HG02678 (cell line): ENCODE measurements around the gene RXFP4.
A peak's percentile ranks its signal among the peaks of the same experiment; 100 is the strongest.
"Not testable (repeated sequence)": the region's sequence is repeated elsewhere in the genome, so short reads cannot be mapped to it uniquely, and the experiment has no call there.

Source experiments
- ATAC-seq: cut with Tn5 transposase; IDR thresholded peaks from one replicate; pipeline ENCODE4 v1.9.1; 2021; ENCODE audit warnings: mild to moderate bottlenecking, moderate library complexity; ENCODE audit not compliant: unreplicated experiment

The RXFP4 gene

DNA sequence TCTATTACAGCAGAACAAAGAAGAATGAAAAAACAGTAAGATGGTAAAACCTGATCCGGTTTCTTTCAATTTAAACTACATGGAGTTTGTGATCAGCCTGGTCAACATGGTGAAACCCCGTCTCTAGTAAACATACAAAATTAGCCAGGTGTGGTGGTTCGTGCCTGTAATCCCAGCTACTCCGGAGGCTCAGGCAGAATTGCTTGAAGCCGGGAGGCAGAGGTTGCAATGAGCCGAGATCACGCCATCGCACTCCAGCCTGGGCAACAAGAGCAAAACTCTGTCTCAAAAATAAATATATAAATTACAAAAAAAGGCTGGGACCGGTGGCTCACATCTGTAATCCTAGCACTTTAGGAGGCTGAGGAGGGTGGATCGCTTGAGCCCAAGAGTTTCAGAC, 10.7 kb upstream of the RXFP4 start:
- not testable (repeated sequence) for ATAC-seq

DNA sequence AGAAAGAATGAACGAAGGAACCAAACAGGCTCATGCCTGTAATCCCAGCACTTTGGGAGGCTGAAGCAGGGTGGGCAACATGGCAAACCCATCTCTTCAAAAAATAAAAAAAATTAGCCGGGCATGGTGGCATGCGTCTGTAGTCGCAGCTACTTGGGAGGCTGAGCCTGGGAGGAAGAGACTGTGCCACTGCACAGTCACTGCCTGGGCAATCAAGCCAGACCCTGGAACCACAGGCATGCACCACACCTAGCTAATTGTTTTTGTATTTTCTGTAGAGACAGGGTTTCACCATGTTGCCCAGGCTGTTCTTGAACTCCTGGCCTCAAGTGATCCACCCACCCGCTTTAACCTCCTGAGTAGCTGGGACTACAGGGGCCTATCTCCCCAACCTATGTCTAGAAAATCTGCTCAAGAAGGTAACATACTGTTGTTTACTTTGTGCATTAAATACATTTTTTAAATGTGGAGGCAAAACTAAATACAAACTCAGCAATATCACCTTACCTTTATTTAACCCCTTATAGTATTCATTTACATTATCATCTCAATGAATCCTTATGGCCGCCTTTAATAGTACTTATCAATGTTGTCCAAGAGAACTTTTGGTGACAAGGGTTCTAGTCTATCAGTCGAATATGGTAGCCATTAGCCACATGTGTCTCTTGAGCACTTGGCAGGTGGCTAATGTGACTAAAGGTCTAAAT, 10.0 kb upstream of the RXFP4 start:
- no peak for ATAC-seq

DNA sequence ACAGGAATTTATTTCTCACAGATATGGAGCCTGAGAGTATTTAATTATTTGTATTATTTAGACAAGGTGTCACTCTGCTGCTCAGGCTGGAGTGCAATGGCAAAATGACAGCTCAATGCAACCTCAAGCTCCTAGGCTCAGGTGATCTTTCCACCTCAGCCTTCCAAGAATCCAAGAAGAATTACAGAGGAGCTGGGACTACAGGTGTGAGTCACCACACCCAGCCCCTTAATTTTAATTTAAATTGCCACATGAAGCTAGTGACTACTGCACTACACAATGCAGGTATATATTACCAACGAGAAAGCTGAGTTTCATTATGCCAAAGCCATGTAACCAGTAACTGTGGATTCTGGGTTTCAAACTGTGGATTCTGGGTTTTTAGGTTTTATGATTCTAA, 9.4 kb upstream of the RXFP4 start:
- ATAC-seq: no peak

DNA sequence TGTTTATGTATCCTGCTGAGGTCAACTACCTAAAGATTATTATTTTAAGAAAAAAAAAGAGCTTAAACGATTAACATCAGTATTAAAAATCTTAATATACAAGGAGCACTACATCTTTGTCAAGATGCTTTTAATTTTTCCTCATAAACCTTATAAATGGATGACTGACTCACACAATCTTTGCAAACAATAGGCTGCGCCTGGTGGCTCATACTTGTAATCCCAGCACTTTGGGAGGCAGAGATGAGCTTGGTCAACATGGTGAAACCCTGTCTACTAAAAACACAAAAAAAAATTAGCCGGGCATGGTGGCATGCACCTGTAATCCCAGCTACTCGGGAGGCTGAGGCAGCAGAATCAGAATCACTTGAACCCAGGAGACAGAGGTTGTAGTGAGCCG, 9.0 kb upstream of the RXFP4 start:
- ATAC-seq: no peak

DNA sequence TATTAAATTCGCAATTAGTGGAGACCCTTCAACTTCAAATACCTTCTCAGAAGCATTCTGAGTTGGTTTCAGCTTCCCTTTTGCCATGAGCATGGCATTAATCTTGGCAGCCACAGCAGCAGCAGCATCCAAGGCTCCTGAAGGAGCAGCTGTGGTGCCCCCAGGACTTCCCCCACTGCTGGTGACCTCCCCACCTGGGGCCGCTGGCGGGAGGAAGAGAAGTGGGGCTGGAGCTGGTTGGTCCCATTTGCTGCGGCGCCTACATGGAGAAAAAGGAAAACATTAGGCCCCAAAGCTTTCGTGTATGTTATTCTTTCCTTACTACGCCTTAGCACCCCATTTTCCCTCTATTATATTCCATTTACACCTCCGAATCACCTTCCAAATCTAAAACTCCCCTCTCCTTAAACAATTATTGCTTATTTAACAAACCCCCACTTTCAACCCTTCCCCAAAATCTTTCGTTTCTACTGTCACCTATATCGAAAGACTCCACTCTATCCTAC, 7.8 kb upstream of the RXFP4 start:
- no peak for ATAC-seq

DNA sequence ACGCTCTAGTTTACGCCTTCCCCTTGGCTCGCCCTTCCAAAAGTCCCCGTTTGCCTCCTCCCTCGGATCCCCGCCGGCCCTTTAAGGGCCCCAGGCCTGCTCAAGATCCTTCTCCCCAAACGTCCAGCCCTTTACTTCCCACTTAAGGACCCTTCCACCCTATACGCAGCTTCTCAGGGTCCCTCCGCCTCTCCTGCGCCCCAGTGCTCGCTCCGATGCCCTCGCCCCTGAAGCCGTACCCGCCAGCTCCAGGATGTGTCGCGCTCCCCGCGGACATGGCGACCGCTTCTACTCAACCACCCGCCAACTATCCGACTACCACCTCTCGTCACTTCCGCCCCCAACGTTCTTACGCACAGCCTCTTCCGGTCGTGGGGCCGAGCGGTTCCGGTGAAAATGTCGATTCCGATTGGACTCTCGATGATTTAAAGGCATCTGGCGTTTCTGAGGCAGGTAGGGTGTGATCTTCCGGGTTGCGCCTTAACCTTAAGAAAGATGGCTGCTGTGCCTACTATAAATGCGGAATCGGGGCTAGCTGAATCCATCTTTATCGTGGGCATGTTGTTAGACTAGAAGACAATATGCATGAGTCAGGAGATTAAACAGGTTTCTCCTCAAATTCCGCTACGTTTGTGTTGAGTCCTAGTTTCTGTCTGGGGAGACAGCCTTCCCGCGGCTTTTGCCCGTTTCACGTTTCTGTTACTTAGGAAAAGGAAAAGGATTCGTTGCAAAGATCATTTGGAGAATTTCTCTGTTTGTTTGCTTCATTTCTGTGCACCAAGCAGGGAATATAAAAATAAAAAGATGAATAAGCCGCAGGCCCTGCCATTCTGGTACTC, 7.1 kb upstream of the RXFP4 start, which contains the start of gene KHDC4:
TSS of gene KHDC4 (minus strand) at position 317 of the 839 bp plus-strand sequence. CDS start at position 277, 40 bp downstream.
- peak; percentile 93 for ATAC-seq

DNA sequence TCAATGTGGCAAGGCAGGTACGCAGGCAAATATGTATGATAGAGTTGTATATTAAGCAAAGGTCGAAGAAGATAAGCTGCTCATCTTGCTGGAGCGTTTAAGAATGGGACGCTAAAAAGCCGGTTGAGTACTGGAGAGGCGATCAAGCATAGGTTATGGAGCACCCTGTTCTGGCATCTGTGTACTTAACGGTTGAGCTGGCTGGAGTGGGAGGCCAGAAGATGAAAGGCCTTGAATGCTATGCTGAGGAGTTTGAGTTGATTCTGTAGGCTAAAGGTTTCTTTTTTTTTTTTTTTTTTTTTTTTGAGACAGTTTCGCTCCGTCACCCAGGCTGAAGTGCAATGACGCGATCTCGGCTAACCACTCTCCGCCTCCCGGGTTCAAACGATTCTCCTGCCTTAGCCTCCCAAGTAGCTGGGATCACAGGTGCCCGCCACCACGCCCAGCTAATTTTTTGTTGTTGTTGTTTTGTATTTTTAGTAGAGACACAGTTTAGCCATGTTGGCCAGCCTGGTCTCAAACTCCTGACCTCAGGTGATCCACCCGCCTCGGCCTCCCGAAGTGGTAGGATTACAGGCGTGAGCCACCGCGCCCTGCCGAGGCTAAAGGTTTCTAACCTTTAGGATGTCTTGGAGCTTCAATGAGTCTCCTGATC, 6.4 kb upstream of the RXFP4 start:
- ATAC-seq: no peak

DNA sequence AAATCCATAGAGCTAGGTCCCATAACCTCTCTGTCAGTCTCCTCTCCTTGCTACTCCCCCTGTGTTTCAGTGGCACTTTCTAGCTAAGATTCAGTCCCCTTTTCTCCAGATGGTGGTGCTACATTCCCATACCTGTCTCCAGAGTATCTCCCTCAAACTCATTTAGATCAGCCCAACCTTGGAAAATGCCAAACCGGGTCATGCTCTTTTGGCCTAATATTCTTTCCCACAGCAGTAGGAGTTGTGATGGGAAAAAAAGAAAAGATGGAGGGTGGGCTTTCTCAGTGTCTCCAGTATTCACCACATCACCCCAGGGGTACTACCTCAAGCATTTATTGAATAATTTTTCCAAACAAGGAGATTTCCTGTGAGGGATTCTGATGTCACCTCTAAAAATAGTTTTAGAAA, 3.2 kb upstream of the RXFP4 start:
- no peak for ATAC-seq

DNA sequence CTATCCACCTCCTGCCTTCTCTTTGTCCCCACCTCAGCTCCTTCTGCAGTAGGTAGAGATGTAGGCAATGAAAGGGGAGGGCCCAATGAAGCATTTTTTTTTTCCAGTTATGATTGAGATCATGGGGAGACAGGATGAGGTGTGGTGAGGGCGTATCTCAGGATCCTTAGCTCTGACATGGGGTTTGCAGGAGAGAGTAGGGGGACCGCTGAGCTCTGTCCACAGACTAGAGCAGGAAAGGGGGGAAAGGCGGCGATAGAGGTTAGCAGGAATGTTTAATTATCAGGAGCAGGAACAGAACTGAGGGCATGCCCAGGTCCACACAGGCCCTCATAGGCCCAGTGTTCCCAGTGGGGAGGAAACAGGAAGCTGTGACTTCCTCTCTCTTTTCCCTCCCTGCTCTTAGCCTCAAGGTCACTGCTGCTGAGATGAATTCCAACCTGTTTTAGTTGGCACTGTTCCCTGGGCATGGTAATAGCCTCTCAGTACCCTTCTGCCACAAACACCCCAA, 901 bp upstream of the RXFP4 start:
- ATAC-seq: no peak

DNA sequence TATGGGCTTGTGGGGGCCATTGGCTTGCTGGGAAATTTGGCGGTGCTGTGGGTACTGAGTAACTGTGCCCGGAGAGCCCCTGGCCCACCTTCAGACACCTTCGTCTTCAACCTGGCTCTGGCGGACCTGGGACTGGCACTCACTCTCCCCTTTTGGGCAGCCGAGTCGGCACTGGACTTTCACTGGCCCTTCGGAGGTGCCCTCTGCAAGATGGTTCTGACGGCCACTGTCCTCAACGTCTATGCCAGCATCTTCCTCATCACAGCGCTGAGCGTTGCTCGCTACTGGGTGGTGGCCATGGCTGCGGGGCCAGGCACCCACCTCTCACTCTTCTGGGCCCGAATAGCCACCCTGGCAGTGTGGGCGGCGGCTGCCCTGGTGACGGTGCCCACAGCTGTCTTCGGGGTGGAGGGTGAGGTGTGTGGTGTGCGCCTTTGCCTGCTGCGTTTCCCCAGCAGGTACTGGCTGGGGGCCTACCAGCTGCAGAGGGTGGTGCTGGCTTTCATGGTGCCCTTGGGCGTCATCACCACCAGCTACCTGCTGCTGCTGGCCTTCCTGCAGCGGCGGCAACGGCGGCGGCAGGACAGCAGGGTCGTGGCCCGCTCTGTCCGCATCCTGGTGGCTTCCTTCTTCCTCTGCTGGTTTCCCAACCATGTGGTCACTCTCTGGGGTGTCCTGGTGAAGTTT, 550 bp downstream of the RXFP4 start:
- no peak for ATAC-seq

DNA sequence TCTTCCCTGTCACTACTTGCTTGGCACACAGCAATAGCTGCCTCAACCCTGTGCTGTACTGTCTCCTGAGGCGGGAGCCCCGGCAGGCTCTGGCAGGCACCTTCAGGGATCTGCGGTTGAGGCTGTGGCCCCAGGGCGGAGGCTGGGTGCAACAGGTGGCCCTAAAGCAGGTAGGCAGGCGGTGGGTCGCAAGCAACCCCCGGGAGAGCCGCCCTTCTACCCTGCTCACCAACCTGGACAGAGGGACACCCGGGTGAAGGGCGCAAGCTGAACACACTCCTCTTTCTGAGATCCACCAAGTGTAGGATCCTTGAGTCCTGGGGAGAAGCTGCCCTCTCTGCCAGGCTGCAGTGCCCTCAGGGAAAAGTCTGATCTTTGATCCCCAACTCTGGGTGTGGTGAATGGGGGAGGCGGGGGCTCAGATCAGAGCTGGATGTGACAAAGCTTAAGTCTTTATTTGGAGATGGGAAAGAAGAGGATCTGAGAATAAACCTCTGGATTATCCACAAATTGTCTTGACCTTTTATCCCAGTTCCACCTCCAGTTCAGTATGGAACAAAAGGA, 1.2 kb downstream of the RXFP4 start:
- ATAC-seq: no peak

DNA sequence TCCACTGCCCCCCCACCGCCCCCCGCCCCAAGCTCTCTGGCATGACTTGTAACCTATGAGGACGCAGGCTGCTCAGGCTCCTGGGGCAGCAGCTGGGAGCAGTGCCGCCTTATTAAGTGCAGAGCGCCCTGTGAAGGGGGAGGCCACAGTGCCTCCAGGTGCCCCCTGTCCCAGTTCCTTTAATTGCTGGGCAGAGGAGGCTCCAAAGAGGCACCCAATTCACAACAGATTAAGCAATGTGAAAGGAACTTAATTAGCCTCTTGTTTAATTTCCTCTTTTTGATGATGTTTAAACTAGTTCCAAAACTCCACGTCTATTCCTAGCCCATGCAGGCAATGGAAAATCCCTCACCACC, 3.0 kb downstream of the RXFP4 start:
- ATAC-seq: no peak

DNA sequence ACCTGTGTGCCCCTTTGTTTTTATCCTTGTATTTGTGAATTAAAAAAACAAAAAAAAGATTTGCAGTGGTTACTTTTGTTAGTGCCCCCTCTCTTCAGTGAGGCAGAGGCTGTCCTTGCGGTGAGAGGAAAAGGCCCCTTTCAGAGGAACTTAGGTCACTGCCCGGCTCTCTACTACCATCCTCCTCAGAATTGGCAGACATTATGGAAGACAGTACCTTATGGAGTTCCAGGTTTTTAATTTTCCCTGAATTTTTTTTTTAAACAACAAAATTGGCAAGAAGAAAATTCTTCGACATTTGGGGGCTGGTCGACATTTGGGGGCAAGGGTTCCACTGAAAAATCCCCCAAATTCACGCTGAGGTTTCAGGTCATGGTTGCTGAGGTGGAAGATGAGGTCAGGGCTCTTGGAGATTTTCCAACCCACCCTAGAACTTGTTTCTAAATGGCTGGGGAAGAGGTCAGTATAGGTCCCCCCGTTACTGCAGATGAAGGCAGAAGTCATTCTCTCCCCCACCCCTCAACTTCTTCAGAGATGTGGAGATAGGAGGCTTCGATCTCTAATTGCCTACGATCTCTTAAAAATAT, 5.3 kb downstream of the RXFP4 start:
- no peak for ATAC-seq

DNA sequence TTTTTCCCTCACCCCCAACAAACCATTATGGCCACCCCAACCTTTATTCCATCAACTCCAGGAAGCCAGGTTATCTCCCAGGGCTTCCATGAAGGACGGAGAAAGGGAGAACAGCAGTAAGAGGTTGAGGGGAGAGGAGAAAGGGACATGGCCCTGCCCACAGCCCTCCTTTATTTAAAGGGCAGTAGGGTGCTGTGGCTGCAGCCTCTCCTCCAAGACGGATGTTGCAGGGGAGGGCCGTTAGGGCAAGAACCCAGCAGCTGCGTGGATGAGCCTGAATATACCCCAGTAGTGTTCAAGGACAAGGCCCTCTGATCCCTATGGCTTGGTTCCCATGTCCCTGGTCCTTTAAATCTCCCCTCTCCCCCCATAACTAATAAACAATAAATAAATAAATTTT, 5.9 kb downstream of the RXFP4 start:
- ATAC-seq: no peak

DNA sequence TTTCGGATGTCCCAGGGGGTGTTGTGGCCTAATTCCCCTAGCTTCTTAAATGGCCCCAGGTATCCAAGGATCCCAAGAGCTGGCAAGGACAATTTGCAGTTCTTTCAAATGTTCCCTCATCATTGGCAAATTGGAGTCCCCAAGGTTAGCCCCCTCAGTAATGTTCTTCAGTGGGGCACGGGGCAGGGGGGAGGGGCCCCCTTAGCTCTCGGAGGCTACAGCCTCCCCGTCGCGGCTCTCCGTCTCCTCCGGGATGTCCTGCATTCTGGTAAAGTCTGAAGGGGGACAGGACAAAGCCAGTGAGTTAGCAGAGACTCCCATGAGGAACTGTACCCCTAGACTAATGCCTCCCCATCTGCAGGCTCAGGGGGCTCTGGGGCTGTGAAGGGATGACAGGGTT, 6.3 kb downstream of the RXFP4 start:
- no peak for ATAC-seq

DNA sequence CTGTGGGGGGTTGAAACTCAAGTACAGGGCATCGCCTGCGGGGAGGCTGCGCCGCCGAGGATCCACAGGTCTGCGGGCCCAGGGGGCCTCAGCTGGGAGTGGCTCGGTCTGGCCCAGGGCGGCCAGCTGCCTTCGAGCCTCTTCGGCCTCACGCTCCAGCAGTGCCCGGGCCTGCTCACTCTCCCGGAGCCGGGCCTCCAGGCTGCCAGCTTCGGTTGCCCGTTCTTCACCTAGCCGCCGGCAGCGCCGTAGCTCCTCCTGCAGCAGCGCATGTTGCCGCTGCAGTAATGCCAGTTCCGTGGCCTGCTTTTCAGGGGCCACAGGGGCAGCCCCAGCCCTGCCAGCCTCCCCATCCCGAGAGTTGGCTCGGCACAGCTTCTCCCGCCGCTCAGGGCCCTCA, 9.4 kb downstream of the RXFP4 start:
- ATAC-seq: no peak

DNA sequence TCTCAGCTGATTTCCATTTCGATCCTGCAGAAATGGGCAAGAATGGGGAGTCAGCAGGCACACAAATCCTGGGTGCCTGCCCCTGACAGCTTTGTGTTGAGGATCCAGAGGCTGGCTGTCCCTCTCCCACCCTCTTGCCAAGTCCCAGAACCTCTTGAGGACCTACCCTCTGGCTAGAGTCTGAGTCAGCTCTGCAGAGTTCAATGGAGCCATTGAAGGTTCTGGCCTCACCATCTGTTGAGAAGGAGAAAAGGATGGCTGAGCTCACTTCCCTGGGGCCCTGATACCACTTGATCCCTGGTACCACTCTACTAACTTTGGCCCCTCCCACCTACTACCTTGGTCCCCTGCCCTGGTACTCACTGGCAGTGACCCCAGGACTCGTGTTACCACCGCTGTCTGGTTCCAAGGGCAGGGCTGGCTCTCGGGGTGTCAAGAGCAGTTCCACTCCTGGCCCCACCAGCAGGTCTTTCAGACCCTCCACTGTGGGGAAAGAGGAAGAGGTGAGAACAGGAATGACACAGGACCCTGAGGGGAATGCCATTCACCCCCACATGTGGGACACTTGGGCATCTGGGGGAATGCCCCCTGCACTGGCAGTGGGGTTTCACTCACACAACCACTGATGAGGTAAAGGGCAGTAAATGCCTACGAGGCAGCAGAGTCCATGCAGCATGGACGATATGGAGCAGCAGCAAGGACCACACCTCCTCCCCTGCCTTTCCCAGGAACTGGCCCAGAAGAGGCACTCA, 10.5 kb downstream of the RXFP4 start:
- ATAC-seq: no peak

DNA sequence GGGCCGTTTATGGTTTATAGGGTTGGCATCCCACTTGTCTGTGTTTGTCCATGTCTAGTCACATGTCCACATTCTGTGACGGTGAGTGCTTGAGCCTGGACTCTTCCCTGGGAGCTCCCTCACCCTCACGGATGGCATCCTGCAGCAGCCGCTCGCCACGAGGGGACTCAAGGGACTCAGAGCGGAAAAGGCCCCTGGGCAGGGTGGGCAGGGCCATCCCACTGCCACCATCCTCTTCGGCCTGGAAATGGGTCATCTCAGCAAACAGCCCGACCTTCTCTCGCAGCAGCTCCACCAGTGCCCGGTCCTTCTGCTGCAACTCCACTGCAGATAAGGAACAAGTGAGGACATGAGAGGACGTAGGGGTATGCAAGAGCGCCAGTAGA, 11.1 kb downstream of the RXFP4 start:
- no peak for ATAC-seq

DNA sequence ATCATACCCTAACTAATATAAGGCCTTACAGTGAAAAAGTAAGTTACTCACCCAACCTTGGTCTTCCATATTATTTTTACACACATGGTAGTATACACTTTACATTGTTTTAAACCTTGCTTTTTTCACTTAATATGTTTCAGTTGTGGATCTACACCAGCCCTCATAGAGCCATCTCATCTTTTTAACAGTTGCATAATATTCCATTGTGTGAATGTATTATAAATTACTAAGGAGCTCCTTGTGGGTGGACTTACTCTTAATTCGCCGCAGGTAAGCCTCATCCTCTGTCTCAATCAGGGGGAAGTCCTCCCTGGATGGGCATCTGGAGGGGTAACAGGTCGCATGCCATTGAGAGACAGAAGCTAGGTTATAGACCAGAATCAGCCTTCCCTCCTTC, 13.2 kb downstream of the RXFP4 start:
- ATAC-seq: no peak
